Type B pancreatic cell (in vitro differentiated cells): Measurements from ENCODE around the gene SELE. TPM values are rescaled to one million over a fixed set of nuclear protein-coding genes. Genes with fewer than 3 reads are reported as not detected.
"Not testable (repeated sequence)": the region's sequence is repeated elsewhere in the genome, so short reads cannot be mapped to it uniquely, and the experiment has no call there.

Experiments
- DNase-seq: peaks from one replicate; pipeline ENCODE4 v3.0.0; 2021; ENCODE audit warnings: mixed read lengths; ENCODE audit not compliant: unreplicated experiment; ENCODE audit errors: extremely low spot score
- H3K27ac Mint-ChIP-seq: 2 replicates; pipeline ENCODE4 v1.8.0; 2021; ENCODE audit warnings: mild to moderate bottlenecking, mixed read lengths
- H3K27me3 Mint-ChIP-seq: 2 replicates; pipeline ENCODE4 v1.8.0; 2021; ENCODE audit warnings: mixed read lengths
- H3K36me3 Mint-ChIP-seq: 2 replicates; pipeline ENCODE4 v1.8.0; 2021; ENCODE audit warnings: mixed read lengths
- H3K4me1 Mint-ChIP-seq: one replicate; pipeline ENCODE4 v1.8.0; 2021; ENCODE audit warnings: mixed read lengths; ENCODE audit not compliant: unreplicated experiment
- H3K4me3 Mint-ChIP-seq: 2 replicates; pipeline ENCODE4 v1.8.0; 2021; ENCODE audit warnings: mild to moderate bottlenecking, mixed read lengths
- H3K9me3 Mint-ChIP-seq: 2 replicates; pipeline ENCODE4 v1.8.0; 2021; ENCODE audit warnings: mixed read lengths
- CTCF ChIP-seq: fragments of 200-600 bp; sonication (generic); conservative IDR thresholded peaks from 2 replicates; pipeline ENCODE4 v1.5.0; 2021; ENCODE audit warnings: antibody characterized with exemption, mild to moderate bottlenecking
- total RNA-seq: library from RNA; stranded (reverse); gene quantifications from 2 replicates; pipeline ENCODE4 v1.2.1, GENCODE V29; 2021; ENCODE audit warnings: low replicate concordance

SELE gene
- total RNA-seq, 1 donor from 2014 or later, result 0.12 TPM

GRCh38 chr1:169690489-169690888, 43.4 kb downstream of the SELE start:
- Mint-ChIP-seq H3K27me3 (no peaks in the 10 kb centered on the region), H3K9me3 (no peaks in the 10 kb centered on the region), H3K27ac (no peak overlapping the region), H3K4me3 (no peak overlapping the region), H3K4me1 (peaks cover 6% of the 10 kb centered on the region), H3K36me3 (no peaks in the 10 kb centered on the region)
- no peak for TF ChIP-seq CTCF
- no peak for DNase-seq

GRCh38 chr1:169689395-169689794, 44.5 kb downstream of the SELE start:
- H3K4me1 Mint-ChIP-seq, result peaks cover 6% of the 10 kb centered on the region
- no peaks in the 10 kb centered on the region for H3K27me3 Mint-ChIP-seq
- no peaks in the 10 kb centered on the region for H3K36me3 Mint-ChIP-seq
- H3K27ac Mint-ChIP-seq, result no peak overlapping the region
- no peak for DNase-seq
- H3K9me3 Mint-ChIP-seq, result no peaks in the 10 kb centered on the region
- TF ChIP-seq CTCF, result no peak
- no peak overlapping the region for H3K4me3 Mint-ChIP-seq

- not testable (repeated sequence) for H3K4me1 Mint-ChIP-seq, DNase-seq, H3K27ac Mint-ChIP-seq
Observed at GRCh38 chr1:169688377-169688776, 45.5 kb downstream of the SELE start.

GRCh38 chr1:169683661-169684060, 50.2 kb downstream of the SELE start:
- DNase-seq, result no peak
- Mint-ChIP-seq H3K4me1 (peaks cover 22% of the 10 kb centered on the region), H3K36me3 (no peaks in the 10 kb centered on the region), H3K4me3 (no peak overlapping the region), H3K27ac (no peak overlapping the region), H3K27me3 (no peaks in the 10 kb centered on the region), H3K9me3 (no peaks in the 10 kb centered on the region)
- no peak for TF ChIP-seq CTCF

More at GRCh38 chr1:169688377-169688776, 45.5 kb downstream of the SELE start:
- not testable (repeated sequence) for H3K9me3 Mint-ChIP-seq, H3K36me3 Mint-ChIP-seq, H3K4me3 Mint-ChIP-seq, H3K27me3 Mint-ChIP-seq

GRCh38 chr1:169683168-169683567, 50.7 kb downstream of the SELE start:
- H3K4me3 Mint-ChIP-seq, H3K9me3 Mint-ChIP-seq, H3K36me3 Mint-ChIP-seq, H3K27me3 Mint-ChIP-seq, DNase-seq, H3K27ac Mint-ChIP-seq: not testable (repeated sequence)
- peaks cover 22% of the 10 kb centered on the region for H3K4me1 Mint-ChIP-seq

- H3K4me1 Mint-ChIP-seq, result peaks cover 22% of the 10 kb centered on the region
- DNase-seq, result no peak
- no peak overlapping the region for H3K4me3 Mint-ChIP-seq
- no peak overlapping the region for H3K27ac Mint-ChIP-seq
- no peaks in the 10 kb centered on the region for H3K36me3 Mint-ChIP-seq
- no peak for TF ChIP-seq CTCF
- H3K9me3 Mint-ChIP-seq, result no peaks in the 10 kb centered on the region
- no peaks in the 10 kb centered on the region for H3K27me3 Mint-ChIP-seq
Observed at GRCh38 chr1:169682071-169682470, 51.8 kb downstream of the SELE start.

GRCh38 chr1:169681140-169681539, 52.7 kb downstream of the SELE start:
- TF ChIP-seq CTCF, result no peak
- Mint-ChIP-seq H3K27me3 (no peaks in the 10 kb centered on the region), H3K4me3 (peak overlapping the region; percentile 67), H3K36me3 (no peaks in the 10 kb centered on the region), H3K27ac (peak overlapping the region; percentile 32), H3K9me3 (no peaks in the 10 kb centered on the region), H3K4me1 (peaks cover 22% of the 10 kb centered on the region)
- DNase-seq, result no peak
